AG08395 (cell line): ENCODE data around the gene PHTF1.
A peak's percentile ranks its signal among the peaks of the same experiment; 100 is the strongest.
"Not testable (repeated sequence)": the region's sequence is repeated elsewhere in the genome, so short reads cannot be mapped to it uniquely, and the experiment has no call there.

Experiments
- DNase-seq: peaks from one replicate; pipeline ENCODE4 v3.0.0; 2012; ENCODE audit warnings: mixed read lengths, low spot score

Gene PHTF1

GRCh38 chr1:113718621-113719020 is 40.7 kb downstream of the PHTF1 start:
- not testable (repeated sequence) for DNase-seq

- DNase-seq, result not testable (repeated sequence)
Measured at GRCh38 chr1:113717506-113717905, 41.8 kb downstream of the PHTF1 start.

GRCh38 chr1:113714606-113715269 is 44.5 kb downstream of the PHTF1 start:
- no peak for DNase-seq

GRCh38 chr1:113701429-113701828 is 57.9 kb downstream of the PHTF1 start:
- no peak for DNase-seq

- no peak for DNase-seq
Measured at GRCh38 chr1:113694910-113695309, 64.4 kb downstream of the PHTF1 start.

GRCh38 chr1:113692824-113693431 is 66.4 kb downstream of the PHTF1 start:
- no peak for DNase-seq

- DNase-seq, result no peak
Measured at GRCh38 chr1:113692342-113692741, 66.9 kb downstream of the PHTF1 start.

- no peak for DNase-seq
Measured at GRCh38 chr1:113691184-113691583, 68.1 kb downstream of the PHTF1 start.

- no peak for DNase-seq
Measured at GRCh38 chr1:113686891-113687618, 72.2 kb downstream of the PHTF1 start.

- peak; percentile 51 for DNase-seq
Measured at GRCh38 chr1:113684153-113684541, 75.1 kb downstream of the PHTF1 start.

- DNase-seq, result no peak
Measured at GRCh38 chr1:113683384-113684152, 75.7 kb downstream of the PHTF1 start.

GRCh38 chr1:113681596-113682337 is 77.5 kb downstream of the PHTF1 start:
- no peak for DNase-seq

- no peak for DNase-seq
Measured at GRCh38 chr1:113678159-113678469, 81.2 kb downstream of the PHTF1 start.

- DNase-seq, result peak; percentile 45
Measured at GRCh38 chr1:113677250-113678158, 81.8 kb downstream of the PHTF1 start.

GRCh38 chr1:113676524-113676923 is 82.8 kb downstream of the PHTF1 start:
- no peak for DNase-seq

GRCh38 chr1:113675302-113675701 is 84.0 kb downstream of the PHTF1 start:
- no peak for DNase-seq

- no peak for DNase-seq
Measured at GRCh38 chr1:113674591-113674990, 84.7 kb downstream of the PHTF1 start.

GRCh38 chr1:113672491-113672890 is 86.8 kb downstream of the PHTF1 start:
- DNase-seq, result no peak

GRCh38 chr1:113670650-113671049 is 88.6 kb downstream of the PHTF1 start:
- no peak for DNase-seq

- no peak for DNase-seq
Measured at GRCh38 chr1:113669988-113670387, 89.3 kb downstream of the PHTF1 start.

GRCh38 chr1:113666126-113666525 is 93.2 kb downstream of the PHTF1 start:
- DNase-seq, result no peak
